Left ventricle myocardium superior (tissue), 1 donor: ENCODE data around the gene CASP10. TPM values are rescaled to one million over a fixed set of nuclear protein-coding genes. Genes with fewer than 3 reads are reported as not detected.
"Not testable (repeated sequence)": the region's sequence is repeated elsewhere in the genome, so short reads cannot be mapped to it uniquely, and the experiment has no call there.

Experiments
- ATAC-seq: fragments of 200-7000 bp; cut with Tn5 transposase; one replicate; pipeline ENCODE4 v1.9.1; 2020; ENCODE audit warnings: mild to moderate bottlenecking, moderate library complexity
- DNase-seq: peaks from one replicate; pipeline ENCODE4 v3.0.0-alpha.2; 2020
- intact Hi-C: fragments of 100-400 bp; cut with micrococcal nuclease; formaldehyde crosslinking; loops from one replicate; pipeline ENCODE4 v1.11.0; 2022
- total RNA-seq: library from RNA; stranded (reverse); fragmentation: NEBNext Ultra II Directional; extraction: Animal tissue kit (Norgen Biotek cat#: 25700); gene quantifications from one replicate; pipeline ENCODE4 v1.2.1, GENCODE V29; 2021
- donor health status: DM: no; HTN: yes; CAD: no; lungs with severe emphysema.

Gene CASP10
- total RNA-seq, 1 donor from 2014 or later = 6.4 TPM

DNA sequence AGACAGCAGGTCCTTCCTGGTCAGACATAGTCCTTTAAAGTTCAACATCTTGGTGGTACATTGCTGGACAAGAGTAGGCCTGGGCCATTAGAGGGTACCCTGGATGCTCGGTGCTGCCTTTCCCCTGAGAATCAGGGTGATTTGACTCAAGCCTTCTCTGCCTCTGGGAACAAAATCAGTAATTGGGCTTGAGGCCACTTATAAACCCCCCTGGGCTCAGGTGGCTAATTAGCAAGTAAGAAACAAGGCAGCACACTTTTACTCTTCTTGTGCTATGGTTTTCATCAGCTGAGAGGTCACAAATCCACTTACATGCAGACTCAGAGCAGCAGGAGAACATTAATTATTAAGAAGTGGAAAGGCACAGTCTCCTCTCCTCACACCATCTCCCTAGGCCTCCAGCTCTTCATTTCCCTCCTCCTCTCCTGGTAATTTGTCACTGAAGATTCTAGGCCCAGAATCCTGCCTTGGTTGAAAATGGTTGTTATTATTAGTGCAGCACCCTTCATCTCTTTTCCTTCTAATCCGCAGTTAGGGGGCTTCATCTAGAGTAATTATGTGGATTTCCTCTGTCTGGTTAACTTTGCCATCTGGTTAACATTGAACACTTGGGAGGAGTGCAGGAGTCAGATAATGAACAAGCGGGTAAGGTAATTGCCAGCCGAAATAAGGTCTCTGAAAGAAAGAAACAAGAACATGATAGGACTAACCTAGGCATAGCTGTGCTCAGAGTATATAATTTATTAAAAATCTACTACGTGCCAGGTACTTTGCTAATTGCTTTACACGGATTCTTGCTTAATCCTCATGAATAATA lies 29.7 kb upstream of the CASP10 start:
- ATAC-seq (no peak), DNase-seq (no peak)
- intact Hi-C loops = no loop called here

DNA sequence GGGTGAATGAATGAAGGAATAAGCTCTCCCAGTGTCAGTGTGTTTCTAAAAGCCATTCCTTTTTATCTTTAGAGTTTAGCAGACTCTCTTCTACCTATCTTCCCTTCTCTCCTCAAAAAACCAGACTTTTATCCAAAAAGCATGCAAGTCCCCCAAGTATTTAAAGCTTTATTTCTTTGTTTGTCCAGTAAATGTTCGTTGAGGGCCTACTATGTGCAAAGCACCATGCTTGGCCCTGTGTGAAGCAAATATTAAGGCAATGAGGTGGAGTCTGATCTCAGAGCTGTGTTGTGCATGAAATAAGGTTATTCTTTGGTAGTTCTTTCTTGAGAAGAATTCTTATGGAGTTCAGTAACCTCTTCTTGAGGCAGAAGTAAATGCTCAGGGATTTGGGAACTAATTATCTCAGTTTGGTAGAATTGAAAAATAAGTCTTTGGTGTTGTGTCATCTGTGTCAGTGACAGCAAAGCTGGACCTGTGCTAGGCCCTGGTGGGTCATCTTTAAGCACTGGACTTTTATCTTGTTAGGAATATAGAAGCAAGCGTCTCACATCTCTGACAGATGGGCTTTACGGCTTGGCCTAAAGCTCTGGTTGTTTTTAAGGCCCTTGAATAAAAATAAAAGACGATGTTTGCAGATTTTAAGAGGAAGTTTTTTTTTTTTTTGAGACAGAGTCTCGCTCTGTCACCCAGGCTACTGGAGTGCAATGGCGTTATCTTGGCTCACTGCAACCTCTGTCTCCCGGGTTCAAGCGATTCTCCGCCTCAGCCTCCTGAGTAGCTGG lies 28.1 kb upstream of the CASP10 start:
- ATAC-seq (no peak), DNase-seq (no peak)
- intact Hi-C loops = no loop called here

GRCh38 chr2:201156036-201156435 lies 26.9 kb upstream of the CASP10 start:
- DNase-seq (no peak), ATAC-seq (no peak)
- intact Hi-C loops = no loop called here

- DNase-seq = no peak
- intact Hi-C loops = no loop called here
- no peak for ATAC-seq
Measured at GRCh38 chr2:201156640-201157039, 26.3 kb upstream of the CASP10 start.

DNA sequence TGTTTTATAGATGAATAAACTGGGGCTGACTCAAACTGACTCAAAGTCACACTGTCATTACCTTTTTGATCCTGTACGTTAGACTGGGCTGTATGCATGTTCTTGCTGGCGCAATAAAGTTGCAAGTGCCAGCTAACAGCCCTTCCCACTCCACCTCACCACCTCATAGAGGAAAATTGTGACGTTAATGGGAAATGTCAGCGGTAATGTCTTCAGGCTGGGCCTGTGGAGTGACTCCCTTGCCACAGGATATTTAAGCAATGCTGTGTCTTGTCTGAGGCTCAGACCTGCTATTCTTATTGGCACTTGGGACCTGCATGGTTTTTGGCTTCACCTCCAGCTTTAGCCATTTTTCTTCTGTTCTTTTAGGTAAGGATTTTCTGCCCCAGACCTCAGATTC lies 25.2 kb upstream of the CASP10 start:
- DNase-seq = no peak
- ATAC-seq = peak; percentile 12
- intact Hi-C loops = no loop called here

GRCh38 chr2:201158111-201158929 lies 24.6 kb upstream of the CASP10 start:
- DNase-seq (peak; percentile 59), ATAC-seq (peak; percentile 84)
- intact Hi-C loops = no loop called here

- DNase-seq (no peak), ATAC-seq (no peak)
- intact Hi-C loops = loop anchor here (10.0 kb wide), 1 partner anchor 49 kb away; the partner anchor contains the start of gene CFLAR
Measured at GRCh38 chr2:201164166-201164565, 18.8 kb upstream of the CASP10 start.

GRCh38 chr2:201167546-201167945 lies 15.4 kb upstream of the CASP10 start:
- ATAC-seq = peak; percentile 25
- DNase-seq = no peak
- intact Hi-C loops = loop anchor here (10.0 kb wide), 1 partner anchor 53 kb away; the partner anchor contains the start of gene CFLAR

DNA sequence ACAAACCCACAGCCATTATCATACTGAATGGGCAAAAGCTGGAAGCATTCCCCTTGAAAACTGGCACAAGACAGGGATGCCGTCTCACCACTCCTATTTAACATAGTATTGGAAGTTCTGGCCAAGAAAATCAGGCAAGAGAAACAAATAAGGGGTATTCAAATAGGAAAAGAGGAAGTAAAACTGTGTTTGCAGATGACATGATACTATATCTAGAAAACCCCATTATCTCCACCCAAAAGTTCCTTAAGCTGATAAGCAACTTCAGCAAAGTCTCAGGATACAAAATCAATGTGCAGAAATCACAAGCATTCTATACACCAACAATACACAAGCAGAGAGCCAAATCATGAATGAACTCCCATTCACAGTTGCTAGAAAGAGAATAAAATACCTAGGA lies 14.4 kb upstream of the CASP10 start:
- not testable (repeated sequence) for DNase-seq, ATAC-seq
- intact Hi-C loops = loop anchor here (10.0 kb wide), 1 partner anchor 54 kb away; the partner anchor contains the start of gene CFLAR

GRCh38 chr2:201171259-201171814 lies 11.6 kb upstream of the CASP10 start:
- no peak for DNase-seq
- ATAC-seq = peak; percentile 13
- intact Hi-C loops = no loop called here

GRCh38 chr2:201172279-201172678 lies 10.7 kb upstream of the CASP10 start:
- intact Hi-C loops = no loop called here
- no peak for ATAC-seq
- DNase-seq = no peak

DNA sequence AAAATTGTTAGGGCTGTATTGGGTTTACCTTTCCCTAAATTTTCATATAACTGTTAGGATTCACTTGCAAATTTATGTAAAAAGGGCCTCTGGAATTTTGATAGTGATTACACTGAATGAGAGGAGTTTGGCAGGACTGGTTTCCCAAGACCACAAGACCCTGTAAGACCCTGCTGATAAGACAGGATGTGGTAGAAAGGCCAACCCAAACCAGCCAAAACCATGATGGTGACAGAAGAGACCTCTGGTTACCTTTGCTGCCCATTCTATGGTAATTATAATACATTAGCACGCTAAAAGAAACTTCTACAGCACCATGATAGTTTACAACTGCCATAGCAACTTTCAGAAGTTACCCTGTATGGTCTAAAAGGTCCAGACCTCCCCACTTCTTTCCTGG lies 8.3 kb upstream of the CASP10 start:
- DNase-seq (no peak), ATAC-seq (no peak)
- intact Hi-C loops = loop anchor here (5.0 kb wide), 1 partner anchor 267 kb away; no protein-coding TSS in a partner anchor

DNA sequence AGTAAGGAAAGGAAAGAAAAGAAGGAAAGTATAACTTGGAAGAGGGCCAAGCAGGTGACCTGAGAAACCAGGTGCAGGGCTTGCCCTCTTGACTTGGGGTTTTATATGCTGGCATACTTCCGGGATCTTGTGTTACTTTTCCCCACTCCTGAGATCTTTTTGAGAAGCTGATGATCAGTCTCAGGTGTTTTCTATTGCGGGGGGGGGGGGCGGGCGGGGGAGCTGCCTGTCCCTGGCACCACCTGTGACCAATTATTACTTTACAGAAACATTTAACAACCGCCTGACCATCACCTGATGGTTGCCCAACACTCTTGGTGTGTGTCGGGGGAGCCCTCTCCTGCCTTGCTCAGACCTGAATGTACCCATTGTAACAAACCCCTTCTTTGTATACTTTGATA lies 6.9 kb upstream of the CASP10 start:
- ATAC-seq (no peak), DNase-seq (no peak)
- intact Hi-C loops = loop anchor here (5.0 kb wide), 1 partner anchor 269 kb away; no protein-coding TSS in a partner anchor

DNA sequence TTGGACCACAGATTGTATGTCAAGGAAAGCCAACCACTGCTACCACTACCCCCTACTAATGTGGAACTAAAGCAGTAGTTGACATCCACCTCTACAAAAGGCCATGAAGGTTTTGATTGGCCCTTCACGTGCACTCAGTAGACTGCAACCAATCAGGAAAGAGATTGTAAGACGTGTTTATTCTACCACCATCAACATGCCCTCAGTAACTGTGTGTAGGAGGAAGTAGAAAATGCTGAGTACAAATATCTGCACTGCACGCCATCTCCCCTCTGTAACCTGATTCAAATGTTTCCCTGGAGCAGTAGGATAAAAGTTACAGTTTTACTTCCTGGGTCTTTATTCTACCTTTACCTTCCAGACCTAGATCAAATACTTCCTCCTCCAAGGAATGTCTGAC lies 2.9 kb upstream of the CASP10 start:
- ATAC-seq (peak; percentile 11), DNase-seq (no peak)
- intact Hi-C loops = no loop called here

DNA sequence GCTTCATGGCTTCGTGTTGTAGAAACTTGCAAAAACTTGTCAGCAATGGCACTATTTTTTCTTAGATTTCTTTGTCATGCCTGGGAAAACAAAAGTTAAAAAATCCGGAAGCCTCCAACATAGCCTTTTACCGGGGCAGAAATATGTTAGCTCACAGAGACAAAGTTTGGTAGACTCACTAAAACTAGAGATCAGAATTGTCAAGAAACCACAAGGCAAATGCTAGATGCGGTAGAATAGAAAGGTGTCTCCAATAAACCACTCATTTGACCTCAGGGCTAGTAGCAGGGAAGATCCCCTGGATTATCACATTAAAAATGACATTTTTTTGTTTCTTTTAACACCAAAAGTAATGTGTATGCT lies 405 bp downstream of the CASP10 start:
- ATAC-seq (peak; percentile 6), DNase-seq (no peak)
- intact Hi-C loops = loop anchor here (2.0 kb wide), 1 partner anchor 49 kb away; no protein-coding TSS in a partner anchor

DNA sequence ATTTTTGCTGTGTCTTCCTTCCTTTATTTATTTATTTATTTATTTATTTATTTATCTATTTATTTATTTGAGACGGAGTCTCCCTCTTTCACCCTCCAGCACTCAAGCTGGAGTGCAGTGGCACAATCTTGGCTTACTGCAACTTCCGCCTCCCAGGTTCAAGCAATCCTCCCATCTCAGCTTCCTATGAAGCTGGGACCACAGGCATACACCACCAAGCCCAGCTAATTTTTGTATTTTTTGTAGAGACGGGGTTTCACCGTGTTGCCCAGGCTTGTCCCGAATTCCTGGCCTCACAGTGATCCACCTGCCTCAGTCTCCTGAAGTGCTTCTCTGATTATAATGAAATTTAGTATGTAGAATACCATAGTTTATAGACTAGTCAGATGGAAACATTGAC lies 894 bp downstream of the CASP10 start:
- intact Hi-C loops = loop anchor here (2.0 kb wide), 1 partner anchor 49 kb away; no protein-coding TSS in a partner anchor
- ATAC-seq = not testable (repeated sequence)

DNA sequence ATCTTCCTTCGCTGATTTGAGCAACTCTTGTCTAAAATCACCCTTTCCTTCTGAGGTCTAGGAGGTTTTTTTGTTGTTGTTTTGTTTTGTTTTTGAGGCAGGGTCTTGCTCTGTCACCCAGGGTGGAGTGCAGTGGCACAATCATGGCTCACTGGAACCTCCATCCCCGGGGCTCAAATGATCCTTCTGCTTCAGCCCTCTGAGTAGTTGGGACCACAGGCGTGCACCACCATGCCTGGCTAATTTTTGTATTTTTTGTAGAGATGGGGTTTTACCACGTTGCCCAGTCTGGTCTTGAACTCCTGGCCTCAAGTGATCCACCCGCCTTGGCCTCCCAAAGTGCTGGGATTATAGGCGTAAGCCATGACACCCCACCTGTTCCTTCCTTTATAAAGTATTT lies 1.3 kb downstream of the CASP10 start:
- intact Hi-C loops, ATAC-seq, DNase-seq: not testable (repeated sequence)

More for the DNA sequence above, 894 bp downstream of the CASP10 start:
- not testable (repeated sequence) for DNase-seq

GRCh38 chr2:201185863-201186262 lies 2.9 kb downstream of the CASP10 start:
- intact Hi-C loops = no loop called here
- no peak for ATAC-seq
- DNase-seq = no peak

DNA sequence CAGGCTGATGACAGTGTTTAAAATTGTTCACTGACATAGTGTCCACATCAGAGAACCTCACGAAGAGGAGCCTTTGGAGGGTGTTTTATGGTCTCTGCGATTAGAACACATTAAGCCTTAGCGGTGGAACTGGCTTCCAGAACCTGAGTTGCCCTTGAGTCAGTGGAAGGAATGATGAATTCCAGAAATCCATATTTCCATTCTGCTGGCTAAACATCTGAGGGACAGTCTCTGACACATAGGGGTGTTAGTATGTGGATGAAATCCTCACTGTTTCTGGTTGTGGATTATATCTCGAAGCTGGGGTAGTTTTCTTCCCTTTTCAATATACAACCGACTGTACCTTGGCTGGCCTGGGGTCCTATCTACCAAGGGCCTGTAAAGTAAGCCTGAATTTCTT lies 4.0 kb downstream of the CASP10 start:
- ATAC-seq = no peak
- intact Hi-C loops = no loop called here
- no peak for DNase-seq
